GM18508 (cell line): Measurements from ENCODE around the gene S100A9.
"Not testable (repeated sequence)": the region's sequence is repeated elsewhere in the genome, so short reads cannot be mapped to it uniquely, and the experiment has no call there.

ENCODE experiments used
- ATAC-seq: cut with Tn5 transposase; IDR thresholded peaks from one replicate; pipeline ENCODE4 v1.9.1; 2021; ENCODE audit warnings: moderate number of reproducible peaks; ENCODE audit not compliant: insufficient read depth, unreplicated experiment

The S100A9 gene

DNA sequence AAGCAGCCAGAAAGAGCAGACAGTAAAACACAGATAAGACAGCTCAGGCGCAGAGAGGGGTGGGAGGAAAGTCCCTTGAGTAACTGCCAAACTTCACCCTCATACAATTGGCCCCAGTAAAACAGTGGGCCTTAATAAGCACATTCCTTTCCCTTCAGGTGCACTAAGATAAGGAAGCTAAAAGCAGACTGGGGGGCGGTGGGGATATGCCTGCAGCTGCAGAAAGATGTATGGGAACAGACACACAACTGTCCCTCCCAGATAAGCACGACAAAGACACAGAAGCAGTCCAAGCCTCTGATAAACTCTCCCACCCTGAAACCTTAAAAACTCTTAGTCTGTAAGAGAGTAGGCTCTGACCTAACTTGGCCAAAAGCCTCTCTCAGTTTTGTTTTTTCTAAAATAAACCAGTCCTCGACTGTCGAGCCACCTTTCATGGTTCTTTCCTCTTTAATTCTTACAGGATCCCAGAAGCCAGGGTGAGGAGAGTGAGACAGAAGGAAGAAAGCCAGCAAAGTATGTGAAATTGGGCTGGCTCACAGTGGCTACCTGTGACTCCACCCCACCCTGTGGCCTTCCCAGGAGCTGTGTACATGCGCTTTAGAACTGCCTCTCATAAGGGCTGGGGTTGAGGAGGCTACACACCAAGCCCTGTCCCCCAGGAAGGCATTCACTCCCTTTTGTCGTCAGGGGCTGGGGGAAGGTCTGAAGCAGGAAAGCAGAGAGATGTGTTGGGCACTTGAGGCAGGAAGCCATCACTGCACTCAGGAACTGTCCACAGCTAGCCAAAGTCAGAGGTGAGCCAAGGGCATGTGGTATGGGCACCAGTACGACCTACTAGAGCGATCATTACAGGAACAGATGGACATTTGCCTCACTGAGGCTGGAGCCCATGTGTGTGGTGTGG, 13.6 kb upstream of the S100A9 start:
- no peak for ATAC-seq

DNA sequence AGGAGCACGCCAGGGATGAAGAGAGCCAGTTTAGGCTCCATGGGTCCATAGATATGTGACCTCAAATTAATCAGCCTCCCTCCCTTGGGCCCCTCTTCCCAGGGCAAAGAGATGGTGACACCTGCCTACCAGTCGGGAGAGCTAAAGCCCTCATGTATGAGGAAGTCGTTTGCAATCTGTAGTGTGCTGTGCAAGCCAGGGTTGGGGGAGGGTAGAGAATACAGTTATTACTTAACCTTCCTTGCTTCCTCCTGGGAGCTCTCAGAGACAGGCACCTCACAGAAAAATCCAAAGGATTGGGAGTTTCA, 13.0 kb upstream of the S100A9 start:
- ATAC-seq, result no peak

DNA sequence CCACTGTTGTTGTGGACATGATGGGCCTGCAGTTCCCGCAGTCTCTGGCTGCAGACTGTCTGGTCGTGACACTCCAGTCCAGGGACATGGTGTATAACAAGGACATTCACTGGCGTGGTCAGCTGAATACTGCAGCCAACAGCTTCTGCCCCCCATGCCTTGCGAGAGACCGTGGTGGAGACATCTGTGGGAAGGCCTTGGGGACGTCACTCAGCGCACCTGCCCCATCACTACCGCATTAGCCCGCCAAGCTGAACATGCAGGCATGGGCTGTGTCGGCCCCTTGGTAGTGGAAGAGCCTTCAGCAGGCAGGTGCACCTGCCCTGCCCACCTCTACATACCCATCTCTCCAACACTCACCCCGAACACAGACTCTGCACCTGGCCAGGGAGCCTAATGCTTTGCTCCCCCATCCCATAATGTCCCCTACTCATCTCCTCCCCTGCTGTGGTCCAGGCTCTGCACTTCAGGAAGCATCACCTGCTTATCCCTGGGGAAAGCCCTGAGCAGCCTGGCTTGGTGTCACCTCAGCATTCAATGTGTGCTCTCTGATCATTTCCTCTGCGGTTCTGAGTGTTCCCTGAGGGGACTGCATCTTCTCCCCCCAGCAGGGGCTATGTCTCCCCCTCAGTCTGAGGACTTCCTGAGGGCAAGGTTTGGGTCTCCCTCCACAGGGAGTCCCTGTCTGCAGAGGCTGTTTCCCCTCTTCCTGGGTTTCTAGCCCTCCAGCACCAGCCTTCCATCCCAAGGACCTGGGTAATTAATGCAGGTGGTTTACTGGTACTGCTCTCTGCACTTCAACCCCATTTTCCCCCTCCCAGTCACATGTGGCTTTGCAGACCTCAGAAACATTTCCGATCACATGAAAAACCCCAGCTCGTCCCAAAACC, 12.2 kb upstream of the S100A9 start:
- no peak for ATAC-seq

DNA sequence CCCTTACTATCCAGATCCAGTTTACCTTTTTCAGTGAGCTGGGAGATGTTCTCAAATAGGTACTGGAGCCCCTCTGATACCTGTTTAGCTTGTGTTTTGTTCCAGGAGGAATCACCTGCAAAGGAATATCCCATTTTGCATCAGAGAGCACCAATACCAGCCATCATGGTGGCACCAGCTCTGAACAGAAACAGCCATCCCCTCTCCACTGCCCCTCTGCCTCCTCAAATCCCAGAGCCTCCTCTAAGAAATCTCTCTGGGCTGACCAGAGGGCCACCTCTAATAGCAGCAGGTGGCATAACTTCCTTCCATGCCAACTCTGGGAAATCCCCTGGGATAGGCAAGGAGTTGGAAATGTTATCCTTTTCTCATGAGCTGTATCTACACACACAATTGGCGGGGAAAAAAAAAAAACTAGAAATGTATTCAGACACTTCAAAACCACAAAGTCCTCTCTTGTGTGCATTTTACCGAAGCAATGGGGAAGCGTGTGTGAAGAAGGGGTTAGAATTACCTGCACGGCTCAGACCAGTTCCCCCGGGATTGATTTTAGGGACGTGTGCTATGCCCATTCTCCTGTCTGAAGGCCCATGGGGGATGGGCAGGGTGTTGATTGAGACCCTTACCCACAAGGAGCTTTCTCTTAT, 11.5 kb upstream of the S100A9 start:
- no peak for ATAC-seq

DNA sequence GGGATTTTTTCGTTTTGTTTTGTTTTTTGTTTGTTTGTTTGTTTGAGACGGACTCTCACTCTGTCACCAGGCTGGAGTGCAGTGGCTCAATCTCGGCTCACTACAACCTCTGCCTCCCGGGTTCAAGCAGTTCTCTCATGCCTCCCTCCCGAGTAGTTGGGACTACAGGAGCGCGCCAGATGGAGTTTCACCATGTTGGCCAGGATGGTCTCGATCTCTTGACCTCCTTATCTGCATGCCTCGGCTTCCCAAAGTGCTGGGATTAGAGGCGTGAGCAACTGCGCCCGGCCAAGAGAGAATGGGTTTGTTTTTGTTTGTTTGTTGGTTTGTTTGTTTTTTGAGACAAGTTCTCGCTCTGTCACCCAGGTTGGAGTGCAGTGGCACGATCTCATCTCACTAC, 10.6 kb upstream of the S100A9 start:
- ATAC-seq, result not testable (repeated sequence)

DNA sequence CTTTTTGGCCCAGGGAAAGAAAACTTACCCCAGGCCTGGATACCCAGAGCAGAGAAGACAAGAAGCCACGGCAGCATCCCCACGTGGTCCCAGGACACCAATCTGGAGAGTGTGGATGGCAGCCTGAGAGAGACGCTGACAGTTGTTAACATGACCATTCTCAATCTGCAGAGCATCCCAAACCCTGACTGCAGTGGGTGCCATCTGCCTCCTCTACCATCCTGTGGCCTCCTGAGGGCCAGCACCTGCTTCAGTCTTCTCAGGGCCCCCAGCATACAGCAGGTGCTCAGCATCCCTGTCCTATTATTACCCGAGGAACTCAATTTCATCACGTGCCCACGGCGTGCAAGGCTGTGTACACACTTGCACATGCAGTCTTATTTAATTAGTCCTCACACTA, 9.8 kb upstream of the S100A9 start:
- no peak for ATAC-seq

DNA sequence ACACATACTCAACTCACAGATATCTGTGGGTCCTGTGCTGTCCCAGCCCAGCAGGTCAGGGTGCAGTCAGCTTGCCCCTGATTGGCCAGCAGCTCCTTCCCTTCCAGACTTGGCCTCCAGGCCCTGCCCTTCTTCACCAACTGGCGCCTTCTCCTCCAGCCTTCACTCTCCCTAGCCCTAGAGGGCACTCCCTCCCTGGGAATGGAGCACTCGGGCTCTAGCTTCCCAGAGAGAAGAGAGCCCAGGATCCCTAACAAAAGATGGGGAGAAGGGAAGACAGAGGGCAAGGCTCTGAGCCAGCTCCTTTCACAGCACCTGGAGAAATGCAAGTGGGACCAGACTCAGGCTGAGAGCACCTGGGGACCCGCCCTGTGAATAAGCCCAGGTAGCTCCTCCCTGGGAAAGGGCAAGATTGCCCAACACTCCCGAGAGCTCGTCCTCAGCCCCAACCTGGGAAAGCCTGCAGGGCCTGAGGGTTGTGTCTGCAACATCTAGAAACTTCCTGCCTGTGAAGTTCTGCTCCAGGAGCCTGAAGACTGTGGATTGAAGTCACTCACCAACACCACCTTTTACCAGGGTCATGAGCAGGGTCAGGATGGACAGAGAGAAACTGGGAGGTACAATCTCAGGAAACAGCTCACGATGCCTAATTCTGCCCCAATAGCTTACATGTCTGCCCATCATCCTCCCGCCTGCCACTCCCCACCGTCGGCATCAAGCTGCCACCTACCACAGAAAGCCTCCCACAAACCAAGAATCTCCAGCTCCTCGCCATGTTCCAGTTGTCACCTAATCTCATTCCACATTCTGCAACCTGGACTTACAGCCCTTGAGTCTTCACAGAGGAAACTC, 8.9 kb upstream of the S100A9 start, which contains the start of gene PGLYRP4:
TSS of gene PGLYRP4 (minus strand) at position 331 of the 852 bp plus-strand sequence. CDS start 909 bp downstream, outside the sequence.
- no peak for ATAC-seq

DNA sequence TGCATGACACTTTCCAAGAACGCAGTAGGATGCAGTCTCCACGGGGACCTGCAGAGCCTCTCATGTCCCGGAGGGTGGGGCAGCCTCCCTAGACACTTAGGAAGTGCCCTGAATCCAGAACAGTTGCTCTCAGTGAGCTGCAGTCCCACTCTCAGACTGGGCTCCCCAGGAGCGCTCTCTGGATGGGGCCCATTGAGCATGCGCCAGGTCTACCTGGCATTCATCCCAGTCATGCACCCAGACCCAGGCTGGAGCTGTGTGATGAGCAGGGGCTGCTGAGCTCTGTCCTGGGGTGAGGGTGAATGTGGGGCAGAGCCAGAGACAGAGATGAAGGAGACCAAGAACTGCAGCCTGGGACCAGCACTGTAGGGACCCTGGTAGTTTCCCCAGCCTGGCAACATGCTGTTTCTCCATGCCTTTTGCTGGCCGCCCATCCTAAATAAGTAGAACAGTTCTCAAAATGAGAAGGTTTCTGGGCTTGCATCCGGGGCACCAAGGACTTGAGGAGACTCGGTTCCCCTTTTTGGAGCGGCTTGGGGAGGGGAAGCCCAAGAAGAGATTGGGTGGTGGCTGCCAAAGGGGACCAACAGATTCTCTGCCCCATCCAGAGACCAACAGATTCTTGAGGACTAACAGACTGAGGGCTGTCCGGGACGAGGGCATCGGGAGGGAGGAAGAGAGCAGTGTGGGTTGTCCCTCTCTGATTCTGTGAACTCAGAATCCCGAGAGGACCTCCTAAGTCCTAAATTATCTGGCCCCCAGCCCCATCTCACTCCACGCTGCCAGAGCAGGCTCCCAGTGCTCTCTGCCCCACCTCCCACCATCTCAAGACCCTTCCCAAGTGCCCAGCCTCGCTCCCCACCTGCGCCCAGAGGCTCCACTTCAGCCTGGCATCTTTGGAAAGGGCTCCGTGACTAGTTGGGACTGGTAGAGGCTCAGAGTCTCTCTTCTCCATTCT, 8.0 kb upstream of the S100A9 start:
- ATAC-seq, result no peak

DNA sequence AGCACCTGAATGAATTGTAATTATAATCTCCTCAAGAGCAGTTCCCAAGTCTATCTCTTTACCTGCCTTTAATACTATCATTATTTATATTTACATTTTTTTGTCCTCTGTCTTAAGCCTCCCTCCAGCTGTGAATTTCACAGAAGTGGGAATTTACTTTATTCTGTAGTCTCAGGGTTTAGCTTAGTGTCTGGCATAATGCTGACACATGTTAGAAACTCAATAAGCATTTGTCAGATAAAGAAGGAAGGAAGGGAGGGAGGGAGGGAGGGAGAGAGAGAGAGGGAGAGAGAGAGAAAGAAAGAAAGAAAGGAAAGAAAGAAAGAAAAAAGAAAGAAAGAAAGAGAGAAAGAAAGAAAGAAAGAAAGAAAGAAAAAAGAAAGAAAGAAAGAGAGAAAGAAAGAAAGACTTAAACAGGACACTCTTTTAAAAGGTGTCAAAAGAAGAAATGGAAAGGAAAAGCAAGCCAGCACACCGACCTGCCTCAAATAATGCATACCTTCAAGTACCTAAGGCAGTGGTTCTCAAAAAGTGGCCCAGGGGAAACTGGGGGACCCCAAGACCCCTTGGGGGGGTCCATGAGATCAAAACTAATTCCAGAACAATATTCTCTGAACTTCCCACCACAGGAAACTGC, 7.2 kb upstream of the S100A9 start:
- ATAC-seq, result no peak

DNA sequence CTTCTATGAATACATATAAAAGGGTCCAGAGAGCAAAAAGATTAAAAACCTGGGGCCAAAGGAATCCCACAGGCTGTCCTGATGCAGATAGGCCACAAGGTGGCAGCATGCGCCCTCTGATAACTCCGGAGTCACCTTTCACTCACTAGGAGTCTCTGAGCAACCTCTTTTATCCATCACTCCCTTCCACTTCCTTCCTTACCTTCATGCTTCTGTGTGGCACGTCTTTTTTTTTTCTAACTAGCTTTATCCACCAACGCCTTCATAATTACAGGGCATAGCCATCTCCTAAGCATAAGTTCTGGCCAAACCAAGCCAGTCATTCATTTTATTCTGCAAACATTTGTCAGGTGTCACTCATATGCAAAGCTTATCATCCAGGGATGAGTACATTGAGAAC, 5.1 kb upstream of the S100A9 start:
- ATAC-seq, result no peak

DNA sequence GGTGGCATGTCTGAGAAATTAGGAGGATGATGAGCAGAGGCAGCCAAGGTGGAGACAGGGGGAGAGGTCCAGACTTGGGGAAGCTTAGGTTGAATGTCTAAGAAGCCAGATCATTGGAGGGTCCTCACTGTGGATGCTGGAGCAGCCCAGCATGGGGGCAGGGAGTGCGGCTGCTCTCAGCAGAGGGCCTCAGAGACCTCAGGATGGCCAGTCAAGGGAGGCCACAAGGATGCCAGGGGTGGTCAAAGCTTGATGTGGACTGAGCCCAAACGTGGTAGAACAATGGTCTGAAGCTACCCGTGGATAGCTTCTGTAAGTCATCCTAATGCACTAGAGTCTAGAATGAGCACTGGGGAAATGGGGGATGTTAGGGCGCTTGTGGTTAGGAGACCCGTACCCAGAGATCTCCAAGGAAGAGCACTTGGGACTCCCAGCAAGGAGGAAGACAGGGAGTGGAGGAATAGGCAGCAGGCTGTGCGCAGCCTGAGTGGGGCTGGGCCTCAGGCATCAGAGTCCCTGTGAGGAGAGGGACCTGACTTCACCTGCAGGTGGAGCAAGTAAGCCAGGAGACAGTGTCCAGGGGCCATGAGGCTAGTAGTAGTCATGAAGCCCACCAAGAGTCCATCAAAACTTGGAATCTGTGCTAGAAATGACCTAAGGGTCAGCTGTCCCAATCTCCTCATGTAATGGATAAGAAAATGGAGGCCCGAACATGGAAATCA, 4.3 kb upstream of the S100A9 start:
- ATAC-seq, result no peak

DNA sequence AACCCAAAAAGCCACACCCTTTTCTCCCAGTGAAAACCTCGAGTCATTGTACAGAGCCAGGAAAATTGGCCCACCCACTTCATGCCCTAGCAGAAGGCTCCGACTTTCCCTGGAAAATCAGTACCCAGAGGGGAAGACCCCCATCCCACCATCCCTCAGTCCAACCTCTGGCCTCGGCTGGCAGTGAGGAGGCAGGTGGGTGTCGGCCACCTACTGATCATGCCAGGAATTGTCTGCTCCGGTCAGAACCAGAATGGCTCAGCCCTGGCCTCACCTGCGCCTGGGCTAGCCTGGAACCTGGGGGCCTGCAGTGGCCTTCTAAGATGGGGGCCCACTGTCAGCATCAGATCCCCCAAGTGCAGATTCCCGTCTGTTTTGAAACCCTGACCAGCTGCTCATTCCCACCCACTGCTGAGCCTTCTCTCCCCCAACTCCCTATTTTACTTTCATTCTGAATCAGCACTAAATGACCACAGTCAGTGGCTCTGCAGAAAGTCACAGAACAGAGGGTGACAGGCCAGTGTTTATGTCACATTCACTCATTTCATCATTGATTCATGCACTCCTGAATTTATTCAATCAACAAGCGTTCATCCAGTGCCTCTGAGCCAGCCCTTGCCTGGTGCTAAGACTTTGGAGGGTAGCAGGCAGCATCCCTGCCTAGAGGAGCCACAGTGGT, 3.0 kb upstream of the S100A9 start:
- no peak for ATAC-seq

DNA sequence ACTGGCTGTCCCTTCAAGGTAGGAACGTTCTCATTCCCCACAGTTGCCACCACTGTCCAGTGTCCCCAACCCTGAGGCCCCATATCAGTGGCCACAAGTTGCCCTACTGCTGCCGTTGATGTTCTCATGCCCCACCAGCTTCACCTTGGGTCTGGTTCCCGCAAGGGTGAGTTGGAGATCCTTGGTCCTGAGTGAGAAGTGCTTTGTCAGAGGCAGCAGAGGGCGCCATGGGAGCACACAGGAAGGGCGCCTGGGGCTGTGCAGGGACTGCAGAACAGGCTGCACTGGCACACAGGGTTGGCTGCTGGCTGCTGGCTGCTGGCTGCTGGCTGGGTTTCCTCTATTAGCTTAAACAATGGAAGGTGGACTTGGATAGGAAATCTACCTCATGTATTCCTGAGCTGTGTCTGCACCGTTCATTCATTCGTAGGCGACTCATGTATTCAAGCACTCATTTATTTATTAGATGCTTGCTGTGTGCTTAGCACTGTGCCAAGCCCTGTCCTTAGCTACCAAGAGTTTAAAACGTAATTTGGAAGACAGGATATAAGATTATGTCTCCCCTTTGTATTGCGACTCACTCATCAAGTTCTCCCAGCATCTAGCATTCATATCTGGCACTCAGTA, 2.1 kb upstream of the S100A9 start:
- ATAC-seq, result no peak

DNA sequence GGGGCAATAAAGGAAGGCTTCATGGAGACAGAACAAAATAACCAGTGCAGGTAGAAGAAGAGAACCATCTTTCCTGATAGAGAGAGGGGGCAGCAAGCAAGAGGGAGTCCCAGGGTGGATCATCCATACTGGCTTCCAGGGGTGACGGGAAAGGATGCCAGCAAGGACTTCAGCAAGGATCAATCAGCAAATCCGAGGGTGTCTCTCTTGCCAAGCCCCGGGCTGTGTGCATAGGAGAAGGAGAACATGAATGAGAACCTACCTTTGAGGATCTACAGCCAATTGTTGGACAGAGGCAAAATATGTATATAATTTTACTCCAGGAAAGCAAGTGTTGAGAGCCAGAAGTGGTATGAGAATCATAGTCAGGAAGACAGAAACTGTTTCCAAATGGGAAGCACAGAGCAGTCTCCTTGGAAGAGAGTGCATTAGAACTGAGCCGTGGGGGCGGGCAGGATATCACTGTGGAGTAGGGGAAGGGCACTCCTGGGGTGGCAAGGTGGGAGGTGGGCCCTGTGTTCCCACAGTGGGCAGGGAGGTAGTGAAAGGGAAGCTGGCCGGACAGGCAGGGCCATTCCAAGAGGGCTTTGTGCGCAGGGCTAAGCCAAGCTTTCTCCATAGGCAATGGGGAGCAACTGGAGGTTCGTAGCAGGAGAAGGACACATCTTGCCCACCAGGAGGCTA, 1.1 kb upstream of the S100A9 start:
- ATAC-seq, result no peak

DNA sequence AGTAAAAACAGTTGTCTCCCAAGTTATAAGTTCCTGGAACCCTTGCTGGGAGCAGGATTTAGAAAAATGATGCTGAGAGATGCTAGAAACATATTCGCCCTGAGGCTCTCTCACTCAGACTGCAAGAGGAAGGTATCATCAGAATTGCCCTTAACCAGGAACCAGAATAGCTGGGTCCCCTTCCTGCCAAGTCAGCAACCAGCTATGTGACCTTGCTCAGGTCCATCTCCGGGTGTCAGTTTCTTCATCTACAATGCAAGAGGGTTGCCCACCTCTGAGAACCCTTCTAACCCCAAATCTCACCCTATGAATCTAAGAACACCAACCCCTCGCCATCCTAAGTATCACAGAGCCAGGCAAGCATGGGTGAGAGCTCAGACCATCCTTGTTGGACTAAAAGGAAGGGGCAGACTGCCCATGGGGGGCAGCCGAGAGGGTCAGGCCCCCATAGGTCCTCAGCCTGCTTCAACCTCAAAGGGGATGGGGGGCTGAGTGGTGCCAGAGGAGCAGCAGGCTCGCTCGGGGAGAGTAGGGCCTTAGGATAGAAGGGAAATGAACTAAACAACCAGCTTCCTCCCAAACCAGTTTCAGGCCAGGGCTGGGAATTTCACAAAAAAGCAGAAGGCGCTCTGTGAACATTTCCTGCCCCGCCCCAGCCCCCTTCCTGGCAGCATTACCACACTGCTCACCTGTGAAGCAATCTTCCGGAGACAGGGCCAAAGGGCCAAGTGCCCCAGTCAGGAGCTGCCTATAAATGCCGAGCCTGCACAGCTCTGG, 390 bp upstream of the S100A9 start:
- no peak for ATAC-seq

DNA sequence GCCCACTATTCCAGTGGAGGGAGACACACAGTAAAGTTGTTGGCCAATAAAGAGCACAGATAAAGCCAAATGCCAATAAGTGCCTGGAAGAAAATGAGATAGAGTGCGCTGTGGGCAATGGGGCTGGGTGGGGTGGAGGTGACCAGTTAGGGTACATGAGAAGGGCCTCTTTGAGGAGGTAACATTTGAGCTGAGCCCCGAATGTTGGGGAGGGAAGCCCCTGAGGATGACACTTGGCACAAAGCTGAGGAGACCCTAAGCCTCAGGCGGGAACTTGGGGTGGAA, 979 bp downstream of the S100A9 start:
- no peak for ATAC-seq
